Gastrocnemius medialis (tissue), 4 donors: ENCODE data around the gene VWA8.

ENCODE experiments used
- CTCF ChIP-seq, 5 experiments: fragments of 450-650 bp in 3 of 5; fragments of 200-600 bp in 2 of 5; sonication (generic) in 2 of 5; IDR thresholded peaks in 4 of 5; conservative IDR thresholded peaks in 1 of 5; 1 replicate in 4 of 5; 2 replicates in 1 of 5; pipeline ENCODE4 v1.5.1; 2016 to 2019; ENCODE audit warnings: antibody characterized with exemption in 5 of 5, mild to moderate bottlenecking in 3 of 5, moderate library complexity in 3 of 5
- POLR2A ChIP-seq, 2 donors: fragments of 450-650 bp; IDR thresholded peaks; one replicate each; pipeline ENCODE4 v1.6.1; 2017; ENCODE audit warnings: antibody characterized with exemption in 2 of 2, mild to moderate bottlenecking in 2 of 2, moderate library complexity in 2 of 2

DNA sequence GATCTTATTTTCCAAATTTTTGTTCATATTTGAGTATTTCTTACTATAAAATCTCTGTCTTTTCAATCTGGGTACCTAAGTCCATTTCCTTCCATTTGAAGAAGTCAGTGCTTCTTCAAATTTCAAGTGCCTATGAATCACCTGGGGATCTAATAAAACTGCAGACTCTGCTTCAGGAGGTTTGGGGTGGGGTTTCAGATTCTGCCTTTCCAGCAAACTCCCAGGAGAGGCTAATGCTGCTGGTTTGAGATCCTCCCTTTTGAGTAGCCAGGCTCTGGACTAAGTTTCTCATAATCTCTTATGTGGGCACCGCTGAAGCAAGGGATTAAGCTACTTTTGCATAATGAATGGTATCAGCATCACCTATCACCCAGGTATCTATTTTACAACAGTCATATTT lies 261.1 kb downstream of the VWA8 start:
- no peak for TF ChIP-seq CTCF (IDR thresholded peaks at IDR 0.05 in 4 of 5, conservative IDR thresholded peaks at IDR 0.05 in 1 of 5)
- TF ChIP-seq POLR2A (IDR thresholded peaks at IDR 0.05), result no peak
